GM21447 (cell line): ENCODE data around the gene TNPO2.

Source experiments
- ATAC-seq: cut with Tn5 transposase; IDR thresholded peaks from one replicate; pipeline ENCODE4 v1.9.1; 2021; ENCODE audit not compliant: unreplicated experiment

Gene TNPO2

DNA sequence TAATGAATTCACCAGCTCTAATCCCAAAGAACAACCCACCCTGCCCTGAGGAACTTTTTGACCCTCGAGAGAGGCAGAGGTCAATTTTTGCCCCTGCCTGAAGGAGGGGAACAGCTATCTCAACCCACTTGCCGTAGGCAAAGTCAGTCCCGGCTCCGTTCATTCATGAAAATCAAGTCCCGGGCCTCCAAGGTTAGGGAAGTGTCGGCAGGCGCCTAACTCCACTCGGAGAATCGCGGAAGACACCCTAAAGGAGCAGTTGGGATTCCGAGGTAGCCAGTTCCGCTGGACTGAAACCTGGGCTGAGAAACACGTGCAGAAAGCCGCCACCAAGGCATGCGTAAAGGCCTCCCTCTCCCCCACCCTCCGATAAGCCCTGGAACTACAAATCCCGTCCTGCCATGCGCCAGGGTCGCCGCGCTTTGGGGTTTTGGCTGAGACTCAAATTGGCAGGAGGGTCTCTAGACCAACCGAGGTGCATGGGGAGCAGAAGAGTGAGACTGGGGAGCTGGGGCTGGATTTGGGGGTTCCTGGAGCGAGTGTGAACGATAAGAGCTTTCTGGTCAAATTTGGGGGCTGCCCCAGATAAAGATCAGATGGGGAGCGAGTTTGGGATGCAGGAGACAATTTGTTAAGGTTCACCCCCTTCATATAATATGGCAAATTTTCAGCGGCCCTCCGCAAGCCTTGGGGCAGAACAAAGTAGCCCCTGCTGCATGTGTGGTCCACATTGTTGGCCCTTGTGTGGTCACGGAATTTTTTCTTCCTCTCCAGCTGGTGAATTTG lies at the start of gene TNPO2:
TNPO2 (minus strand) TSS at position 292 of the 786 bp plus-strand sequence. CDS start 2,955 bp downstream, outside the sequence.
- no peak for ATAC-seq

DNA sequence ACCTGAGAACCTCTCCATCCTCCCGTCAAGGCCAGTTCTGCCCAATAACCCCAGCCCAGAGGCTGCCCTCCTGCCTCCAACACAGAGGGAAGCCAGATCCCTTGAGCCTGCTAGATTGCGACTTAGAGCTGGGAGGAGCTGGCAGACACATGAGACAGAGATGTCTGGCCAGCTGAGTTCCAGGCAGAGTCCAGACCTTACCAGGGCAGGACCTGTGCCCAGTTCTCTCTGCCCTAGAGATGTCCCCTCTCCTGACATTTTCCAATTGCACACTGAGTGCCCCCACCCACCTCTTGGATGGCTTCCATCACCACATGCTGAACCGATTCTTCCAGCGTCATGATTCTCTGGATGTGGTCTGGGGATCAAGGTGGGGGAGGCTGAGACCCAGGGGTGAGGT lies 48.6 kb upstream of the TNPO2 start:
- no peak for ATAC-seq

DNA sequence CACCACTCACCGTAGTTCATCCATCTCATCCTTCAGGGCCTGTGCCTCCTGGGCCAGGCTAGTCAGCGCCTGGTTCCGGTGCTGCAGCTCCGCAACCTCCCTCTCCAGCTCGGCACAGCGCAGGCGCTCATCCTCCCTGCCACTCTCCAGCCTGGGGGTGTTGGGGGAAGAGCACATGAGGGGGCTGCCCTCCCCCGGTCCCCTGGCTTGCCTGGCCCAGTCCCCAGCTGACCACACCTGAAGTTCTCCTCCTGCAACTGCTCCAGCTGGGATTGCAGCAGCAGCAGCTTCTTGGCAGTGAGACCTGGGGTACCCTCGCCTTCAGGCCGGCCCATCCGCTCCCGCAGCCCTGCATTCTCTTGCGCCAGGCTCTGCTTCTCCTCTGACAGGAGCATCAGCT lies 47.2 kb upstream of the TNPO2 start:
- ATAC-seq, result no peak

DNA sequence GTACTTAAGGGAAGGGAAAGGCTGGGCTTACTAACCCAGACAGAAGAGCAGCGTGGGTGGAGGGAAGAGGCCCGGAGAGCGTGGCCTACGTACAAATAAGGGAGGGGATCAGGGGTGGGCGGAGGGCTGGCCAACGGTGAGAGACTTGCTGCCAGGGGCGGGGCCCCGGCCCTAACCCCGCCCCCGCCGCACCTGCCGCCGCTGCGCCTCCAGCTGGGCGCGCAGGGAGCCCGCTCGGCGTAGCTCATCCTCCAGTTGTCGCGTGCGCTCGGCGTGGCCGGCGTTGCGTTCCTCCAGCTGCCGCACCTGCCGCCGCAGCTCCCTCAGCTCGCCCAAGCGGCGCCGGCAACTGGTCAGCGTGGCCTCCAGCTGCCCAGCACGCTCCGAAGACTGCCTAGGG lies 46.0 kb upstream of the TNPO2 start:
- ATAC-seq, result no peak

DNA sequence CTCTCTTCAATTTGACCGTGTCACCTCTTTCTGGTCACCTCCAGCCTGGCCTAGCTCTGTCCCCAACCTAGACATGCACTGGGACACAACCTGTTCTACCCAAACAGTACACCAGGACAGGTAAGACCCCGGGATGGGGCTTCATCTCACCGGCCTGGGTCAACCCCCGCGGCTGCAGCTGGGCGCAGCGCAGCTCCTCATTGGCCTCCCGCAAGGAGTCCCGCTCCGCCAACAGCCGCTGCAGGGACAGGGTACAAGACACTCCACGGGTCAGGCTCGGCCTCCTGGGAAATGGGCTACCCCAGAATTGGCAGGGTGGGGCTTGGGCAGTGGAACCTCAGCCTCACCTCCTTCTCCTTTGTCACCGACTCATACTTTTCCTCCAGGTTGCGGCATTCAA lies 43.9 kb upstream of the TNPO2 start:
- no peak for ATAC-seq

DNA sequence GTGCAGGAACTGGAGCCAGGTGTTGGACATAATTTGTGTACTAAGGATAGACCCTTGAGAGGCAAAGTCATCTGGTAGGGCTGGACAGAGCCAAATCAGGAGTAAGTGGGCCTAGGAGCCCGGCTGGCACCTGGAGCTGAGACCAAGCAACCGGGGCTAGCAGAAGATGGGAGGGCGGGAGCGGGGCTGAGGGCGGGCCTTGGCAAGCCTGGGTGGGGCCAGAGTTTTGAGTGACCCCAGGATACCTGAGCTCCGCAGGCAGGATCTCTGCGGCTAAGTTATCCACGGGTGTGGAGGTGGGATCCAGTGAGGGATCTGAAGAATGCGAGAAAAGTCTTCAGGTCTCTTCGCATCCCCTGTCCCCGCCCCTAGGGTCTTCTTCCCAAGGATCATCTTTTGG lies 43.4 kb upstream of the TNPO2 start:
- ATAC-seq, result no peak

DNA sequence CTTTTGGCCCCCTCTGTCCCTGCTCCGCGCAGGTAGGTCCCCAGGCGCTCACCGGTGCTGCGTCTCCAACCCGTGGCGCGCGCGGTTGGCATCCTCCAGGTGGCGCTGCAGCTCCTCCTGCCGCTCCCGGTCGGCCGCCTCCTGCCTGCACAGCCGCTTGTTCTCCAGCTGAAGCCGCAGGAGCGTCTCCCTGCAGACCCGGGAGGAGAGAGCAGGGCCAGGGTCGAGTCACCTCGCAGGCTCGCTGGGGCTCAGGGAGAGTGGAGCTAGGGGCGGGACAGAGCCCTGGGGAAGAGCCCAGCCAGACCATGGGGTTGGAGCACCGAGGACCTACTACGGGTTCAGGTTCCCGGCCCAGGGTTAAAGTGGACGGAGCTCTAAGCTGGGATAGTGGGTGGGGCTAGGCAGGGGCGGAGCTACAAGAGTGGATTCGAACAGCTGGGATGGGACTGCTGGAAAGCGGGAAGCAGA lies 42.4 kb upstream of the TNPO2 start:
- ATAC-seq, result no peak

DNA sequence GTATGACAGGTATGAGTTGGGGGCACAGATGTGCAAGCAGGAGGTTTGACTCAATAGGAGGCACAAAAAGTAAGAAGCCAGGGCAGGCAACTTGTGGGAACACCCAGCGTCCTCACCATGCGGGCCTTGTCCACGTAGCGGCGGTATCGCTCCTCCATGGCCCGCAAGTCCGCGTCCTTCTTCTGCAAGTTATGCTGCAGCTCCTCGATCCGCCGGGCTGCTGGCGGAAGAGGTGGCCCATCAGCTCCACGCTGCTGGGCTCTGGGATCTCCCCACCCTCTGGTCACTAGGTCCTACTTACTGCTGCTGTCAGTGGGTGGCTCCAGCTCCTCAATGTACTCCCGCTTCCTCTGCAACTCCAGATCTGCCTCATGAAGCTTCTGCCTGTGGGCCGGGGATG lies 41.0 kb upstream of the TNPO2 start:
- no peak for ATAC-seq

DNA sequence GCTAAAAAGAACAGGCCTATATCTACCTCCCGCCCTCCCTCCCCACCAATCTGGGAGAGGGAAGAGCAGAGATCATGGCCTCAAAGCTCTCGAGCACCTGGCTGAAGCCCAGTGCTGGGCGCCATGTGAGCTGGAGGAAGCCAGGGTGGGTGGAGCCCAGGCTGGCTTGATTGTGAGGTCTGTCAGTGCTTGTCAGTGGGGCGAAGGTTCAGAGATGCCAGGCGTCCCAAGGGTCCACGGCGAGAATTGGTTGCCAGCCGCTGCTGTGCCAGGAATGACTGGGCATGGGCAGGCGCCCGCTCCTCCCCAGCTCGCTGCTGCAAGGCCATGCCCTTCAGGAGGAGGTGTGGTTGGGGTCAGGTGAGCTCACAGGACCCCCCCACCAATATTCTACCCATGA lies 39.4 kb upstream of the TNPO2 start:
- ATAC-seq, result no peak

DNA sequence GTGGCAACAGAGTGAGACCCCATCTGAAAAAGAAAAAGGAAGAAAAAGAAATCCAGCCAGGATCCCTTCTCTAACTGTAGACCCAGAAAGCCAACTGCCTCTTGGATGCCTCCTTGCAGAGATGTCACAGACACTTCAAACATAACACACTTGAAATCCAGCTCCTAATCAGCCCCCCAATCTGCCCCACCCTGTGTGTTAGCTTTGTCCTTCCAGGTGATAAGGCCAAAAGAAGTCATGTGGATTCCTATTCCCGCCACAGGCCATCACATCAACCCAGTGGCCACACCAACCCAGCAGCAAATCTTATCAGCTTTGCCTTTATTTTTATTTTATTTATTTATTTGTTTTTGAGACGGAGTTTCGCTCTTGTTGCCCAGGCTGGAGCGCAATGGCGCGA lies 36.0 kb upstream of the TNPO2 start:
- no peak for ATAC-seq

DNA sequence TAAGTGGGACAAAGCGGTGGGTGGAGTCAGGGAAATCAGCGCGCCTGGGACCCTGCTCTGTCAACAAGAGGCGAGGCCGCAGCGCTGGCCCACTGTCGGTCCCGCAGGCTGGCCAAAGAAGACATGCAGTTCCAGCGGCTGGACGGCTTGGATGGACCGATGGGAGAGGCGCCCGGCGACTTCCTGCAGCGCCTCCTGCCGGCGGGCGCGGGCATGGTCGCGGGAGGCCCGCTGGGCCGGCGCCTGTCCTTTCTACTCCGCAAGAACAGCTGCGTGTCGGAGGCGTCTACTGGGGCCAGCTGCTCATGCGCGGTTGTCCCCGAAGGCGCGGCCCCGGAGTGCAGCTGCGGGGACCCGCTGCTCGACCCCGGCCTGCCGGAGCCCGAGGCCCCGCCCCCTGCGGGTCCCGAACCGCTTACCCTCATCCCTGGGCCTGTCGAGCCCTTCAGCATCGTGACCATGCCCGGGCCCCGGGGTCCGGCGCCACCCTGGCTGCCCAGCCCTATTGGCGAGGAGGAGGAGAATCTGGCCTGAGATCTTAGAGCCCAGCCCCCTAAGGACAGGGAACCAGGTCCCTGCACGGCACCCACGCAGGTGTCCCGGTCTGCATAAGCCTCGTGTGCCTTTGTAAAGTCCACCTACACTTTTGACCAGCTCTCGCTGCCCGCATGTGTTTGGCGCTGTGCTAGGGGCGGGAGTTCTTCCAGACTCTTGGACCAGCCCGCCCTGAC lies 34.0 kb upstream of the TNPO2 start:
- no peak for ATAC-seq

DNA sequence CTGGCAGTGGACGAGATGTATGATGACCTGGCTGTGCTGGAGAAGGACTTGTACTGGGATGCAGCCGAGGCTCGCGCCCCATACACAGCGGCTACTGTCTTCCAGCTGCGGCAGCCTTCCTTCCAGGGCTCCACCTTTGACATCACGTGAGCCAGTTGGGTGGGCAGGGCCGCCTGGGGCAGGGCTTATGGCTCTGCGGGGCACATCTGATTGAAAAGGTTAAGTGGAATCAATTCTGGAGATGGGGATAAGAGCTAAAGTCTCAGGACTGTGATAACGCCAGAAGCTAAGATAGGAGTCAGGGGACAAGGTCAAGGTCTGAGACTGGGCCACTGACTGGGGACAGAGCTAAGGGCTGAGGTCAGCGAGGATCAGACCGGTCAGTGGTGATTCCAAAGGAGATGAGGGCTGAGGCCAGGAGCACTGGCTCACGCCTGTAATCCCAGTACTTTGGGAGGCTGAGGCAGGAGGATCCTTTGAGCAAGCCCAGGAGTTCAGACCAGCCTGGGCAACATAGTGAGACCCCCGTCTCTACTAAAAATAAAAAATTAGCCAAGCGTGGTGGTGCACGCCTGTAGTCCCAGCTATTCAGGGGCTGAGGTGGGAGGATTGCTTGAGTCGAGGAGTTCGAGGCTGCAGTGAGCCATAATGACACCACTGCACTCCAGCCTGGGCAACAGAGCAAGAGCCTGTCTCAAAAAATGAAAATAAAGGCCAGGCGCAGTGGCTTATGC lies 32.6 kb upstream of the TNPO2 start:
- ATAC-seq, result no peak

DNA sequence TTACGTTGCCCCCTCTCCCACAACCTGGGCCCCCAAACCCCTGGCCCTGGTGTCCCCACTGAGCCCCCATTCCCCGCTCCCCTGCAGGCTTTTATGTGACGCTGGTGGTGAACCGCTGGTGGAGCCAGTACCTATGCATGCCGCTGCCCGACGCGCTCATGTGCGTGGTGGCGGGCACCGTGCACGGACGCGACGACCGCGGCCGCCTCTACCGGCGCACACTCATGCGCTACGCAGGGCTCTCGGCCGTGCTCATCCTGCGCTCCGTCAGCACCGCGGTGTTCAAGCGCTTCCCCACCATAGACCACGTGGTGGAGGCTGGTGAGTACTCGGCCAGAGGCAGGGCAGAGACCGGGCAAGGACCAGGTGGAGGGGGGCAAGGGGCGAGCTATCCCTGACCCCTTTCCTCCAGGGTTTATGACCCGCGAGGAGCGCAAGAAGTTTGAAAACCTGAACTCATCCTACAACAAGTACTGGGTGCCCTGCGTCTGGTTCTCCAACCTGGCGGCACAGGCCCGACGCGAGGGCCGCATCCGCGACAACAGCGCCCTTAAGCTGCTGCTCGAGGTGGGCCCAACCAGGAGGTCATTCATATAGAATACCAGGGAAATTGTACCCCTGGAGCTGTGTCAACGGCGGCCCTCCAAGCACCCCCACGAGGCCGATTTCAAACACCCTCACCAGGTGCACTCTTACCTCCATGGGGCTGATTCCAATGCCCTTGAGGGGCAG lies 30.9 kb upstream of the TNPO2 start:
- ATAC-seq, result no peak

DNA sequence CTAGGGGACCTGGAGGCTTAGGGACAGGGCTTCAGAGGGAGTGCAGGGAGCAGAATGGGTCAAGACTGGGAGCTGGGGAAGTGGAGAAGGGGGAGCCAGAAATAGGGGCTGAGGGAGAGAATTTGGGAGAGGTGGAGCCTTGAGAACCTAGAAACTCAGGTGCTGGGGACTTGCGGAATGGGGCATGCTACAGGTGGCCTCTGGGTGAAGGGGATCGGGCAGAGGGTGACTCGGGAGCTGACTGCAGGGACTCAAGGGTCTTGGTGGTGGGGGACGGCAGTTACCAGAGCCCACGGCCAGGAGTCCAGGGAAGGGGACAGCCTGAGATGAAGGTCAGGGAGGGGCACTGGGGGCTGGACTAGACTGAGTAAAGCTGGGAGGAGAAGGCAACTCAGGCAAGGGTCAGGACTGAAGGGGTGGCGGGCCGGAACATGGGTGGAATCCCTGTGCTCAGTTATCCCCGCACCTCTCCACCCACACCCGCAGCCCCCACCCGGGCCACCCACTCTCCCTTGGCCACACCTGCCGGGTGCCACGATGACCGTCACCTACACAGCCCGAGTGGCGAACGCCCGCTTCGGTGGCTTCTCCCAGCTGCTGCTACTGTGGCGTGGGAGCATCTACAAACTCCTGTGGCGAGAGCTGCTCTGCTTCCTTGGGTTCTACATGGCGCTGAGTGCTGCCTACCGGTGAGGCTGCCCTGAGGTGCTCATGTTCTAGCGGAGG lies 28.5 kb upstream of the TNPO2 start:
- no peak for ATAC-seq

DNA sequence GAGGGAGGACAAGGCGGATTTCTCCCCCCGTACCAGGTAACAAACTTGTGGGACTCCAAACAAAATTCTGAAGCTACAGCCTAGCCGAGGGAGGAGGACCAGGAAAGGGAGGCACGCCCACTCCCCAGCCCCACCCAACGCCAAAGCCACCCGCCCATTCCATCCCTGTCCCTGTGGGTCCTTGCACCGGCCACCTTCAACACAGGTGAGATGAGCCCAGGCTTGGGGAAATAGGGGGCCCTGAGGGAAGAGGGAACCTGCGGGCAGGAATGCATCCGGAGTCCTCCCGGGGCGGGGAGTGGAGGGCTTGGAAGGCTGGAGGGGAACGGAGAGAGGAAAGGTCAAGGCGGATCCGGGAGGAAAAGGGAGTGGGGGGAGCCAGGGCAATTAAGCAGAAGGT lies 27.9 kb upstream of the TNPO2 start, which contains the start of gene BEST2:
BEST2 (plus strand) TSS at position 157 of the 400 bp plus-strand sequence. CDS start 802 bp downstream, outside the sequence.
- ATAC-seq, result no peak

DNA sequence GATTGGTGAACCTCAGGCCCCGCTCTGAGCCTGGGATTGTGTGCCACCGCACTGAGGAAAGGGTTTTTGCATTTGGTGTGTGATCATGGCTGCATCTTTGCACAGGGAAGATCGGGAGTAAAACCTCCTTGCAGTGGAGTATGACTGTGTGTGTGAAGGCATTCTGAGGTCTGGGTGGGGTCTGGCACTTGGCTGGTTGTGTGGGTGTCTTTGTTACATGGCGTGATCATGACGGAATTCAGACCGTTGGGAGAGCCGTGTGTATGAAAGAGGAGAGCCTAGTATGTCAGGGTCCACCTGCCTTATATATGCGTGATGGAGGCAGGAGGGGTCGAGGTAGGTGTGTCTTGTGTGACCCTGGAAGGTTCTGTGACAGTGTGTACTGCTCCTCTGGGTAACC lies 27.1 kb upstream of the TNPO2 start:
- no peak for ATAC-seq

DNA sequence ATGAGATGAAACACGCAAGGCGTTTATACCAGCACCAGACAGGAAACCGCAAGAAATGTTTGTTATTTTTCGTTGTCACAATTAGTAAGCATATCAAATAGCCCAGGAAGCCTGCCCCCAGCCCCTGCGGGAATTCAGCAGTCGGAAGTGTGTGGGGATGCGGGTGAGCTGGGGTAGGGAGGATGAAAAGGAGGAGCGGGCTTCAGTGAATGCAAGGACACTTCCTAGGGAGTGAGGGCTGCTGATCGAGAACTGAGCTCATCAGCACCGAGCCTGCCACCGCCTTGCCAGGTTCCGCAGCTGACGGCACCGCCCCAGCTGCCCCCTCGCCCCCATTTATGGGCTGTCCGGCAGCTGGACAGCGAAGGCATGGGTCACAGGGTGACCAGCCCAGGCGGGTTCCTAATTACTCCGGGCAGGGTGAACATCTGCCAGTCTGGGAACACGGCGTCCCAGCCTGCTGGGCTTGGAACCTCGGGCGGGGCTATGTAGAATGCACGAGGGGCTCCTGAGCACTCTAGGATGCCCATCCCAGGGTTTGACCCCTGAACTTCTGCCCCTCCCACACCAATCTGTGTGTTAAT lies 26.3 kb upstream of the TNPO2 start:
- no peak for ATAC-seq

DNA sequence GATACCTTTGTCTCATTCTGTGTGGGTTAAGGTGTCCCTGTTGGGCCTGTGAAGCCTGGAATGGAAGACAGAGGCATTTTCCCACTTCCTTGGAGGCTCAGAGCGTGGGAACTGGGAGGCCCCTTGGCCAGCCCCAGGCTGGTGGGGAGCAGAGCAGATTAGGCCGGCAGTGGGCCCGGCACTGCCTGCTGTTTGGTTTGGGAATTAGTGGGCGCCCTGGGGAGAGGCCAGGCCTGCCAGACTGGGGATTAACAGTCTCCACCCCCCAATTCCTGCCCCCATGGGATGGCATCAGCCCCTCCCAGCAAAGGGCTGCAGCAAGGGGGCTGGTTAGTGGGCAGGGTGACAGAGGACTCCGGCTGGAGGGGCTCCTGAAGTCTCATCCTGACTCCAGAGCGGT lies 24.8 kb upstream of the TNPO2 start:
- ATAC-seq, result no peak

DNA sequence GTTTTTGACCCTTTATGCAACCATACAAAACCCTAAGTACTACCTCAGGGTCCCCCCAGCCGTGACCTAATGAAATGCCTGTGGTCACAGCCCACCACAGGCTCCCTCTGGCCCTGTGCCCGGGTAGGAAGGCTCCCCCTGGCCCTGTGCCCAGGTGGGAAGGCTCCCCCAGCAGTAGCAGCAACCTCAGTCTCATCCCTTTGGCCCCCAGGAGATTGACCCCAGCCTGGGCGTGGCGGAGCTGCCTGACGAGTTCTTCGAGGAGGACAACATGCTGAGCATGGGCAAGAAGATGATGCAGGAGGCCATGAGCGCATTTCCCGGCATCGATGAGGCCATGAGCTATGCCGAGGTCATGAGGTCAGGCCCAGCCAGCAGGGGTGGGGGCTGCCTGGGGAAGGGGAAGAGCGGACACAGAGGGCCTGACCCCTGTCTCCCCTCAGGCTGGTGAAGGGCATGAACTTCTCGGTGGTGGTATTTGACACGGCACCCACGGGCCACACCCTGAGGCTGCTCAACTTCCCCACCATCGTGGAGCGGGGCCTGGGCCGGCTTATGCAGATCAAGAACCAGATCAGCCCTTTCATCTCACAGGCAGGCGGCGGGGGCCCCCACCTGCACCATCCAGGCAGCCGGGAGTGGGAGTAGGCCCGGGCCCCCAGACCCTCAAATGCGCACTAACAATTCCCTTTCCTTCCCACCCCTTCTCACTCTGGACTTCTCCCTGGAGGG lies 21.6 kb upstream of the TNPO2 start:
- no peak for ATAC-seq
